ENCODE data around the gene LITAFD.

The LITAFD gene

GRCh38 chr16:8887431-8887765 lies 5.2 kb downstream of the LITAFD start:
- TF ChIP-seq NFIC (IDR thresholded peaks at IDR 0.05): no peak
- TF ChIP-seq USF1 (IDR thresholded peaks at IDR 0.05): no peak
- no peak for TF ChIP-seq TEAD4 (IDR thresholded peaks at IDR 0.05)
- no peak for TF ChIP-seq FOXM1 (IDR thresholded peaks at IDR 0.05; ENCODE audit: borderline replicate concordance, low read depth)
- TF ChIP-seq, protein P1, sequence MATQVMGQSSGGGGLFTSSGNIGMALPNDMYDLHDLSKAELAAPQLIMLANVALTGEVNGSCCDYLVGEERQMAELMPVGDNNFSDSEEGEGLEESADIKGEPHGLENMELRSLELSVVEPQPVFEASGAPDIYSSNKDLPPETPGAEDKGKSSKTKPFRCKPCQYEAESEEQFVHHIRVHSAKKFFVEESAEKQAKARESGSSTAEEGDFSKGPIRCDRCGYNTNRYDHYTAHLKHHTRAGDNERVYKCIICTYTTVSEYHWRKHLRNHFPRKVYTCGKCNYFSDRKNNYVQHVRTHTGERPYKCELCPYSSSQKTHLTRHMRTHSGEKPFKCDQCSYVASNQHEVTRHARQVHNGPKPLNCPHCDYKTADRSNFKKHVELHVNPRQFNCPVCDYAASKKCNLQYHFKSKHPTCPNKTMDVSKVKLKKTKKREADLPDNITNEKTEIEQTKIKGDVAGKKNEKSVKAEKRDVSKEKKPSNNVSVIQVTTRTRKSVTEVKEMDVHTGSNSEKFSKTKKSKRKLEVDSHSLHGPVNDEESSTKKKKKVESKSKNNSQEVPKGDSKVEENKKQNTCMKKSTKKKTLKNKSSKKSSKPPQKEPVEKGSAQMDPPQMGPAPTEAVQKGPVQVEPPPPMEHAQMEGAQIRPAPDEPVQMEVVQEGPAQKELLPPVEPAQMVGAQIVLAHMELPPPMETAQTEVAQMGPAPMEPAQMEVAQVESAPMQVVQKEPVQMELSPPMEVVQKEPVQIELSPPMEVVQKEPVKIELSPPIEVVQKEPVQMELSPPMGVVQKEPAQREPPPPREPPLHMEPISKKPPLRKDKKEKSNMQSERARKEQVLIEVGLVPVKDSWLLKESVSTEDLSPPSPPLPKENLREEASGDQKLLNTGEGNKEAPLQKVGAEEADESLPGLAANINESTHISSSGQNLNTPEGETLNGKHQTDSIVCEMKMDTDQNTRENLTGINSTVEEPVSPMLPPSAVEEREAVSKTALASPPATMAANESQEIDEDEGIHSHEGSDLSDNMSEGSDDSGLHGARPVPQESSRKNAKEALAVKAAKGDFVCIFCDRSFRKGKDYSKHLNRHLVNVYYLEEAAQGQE (IDR thresholded peaks at IDR 0.05; ENCODE audit: low read depth): no peak
- TF ChIP-seq RAD21 (IDR thresholded peaks at IDR 0.05; ENCODE audit: low read depth): no peak
- TF ChIP-seq MAX (IDR thresholded peaks at IDR 0.05): no peak
- TF ChIP-seq TCF12 (IDR thresholded peaks at IDR 0.05; ENCODE audit: low read depth): no peak
- no peak for TF ChIP-seq CEBPB (IDR thresholded peaks at IDR 0.05)
- TF ChIP-seq TAF1 (IDR thresholded peaks at IDR 0.05; ENCODE audit: low read depth): no peak
- no peak for TF ChIP-seq EP300 (IDR thresholded peaks at IDR 0.05; ENCODE audit: borderline replicate concordance)
- TF ChIP-seq YY1 (IDR thresholded peaks at IDR 0.05; ENCODE audit: low read depth): no peak
- TF ChIP-seq ZBTB7A (IDR thresholded peaks at IDR 0.05; ENCODE audit: low read depth): no peak
- no peak for TF ChIP-seq CREB1 (IDR thresholded peaks at IDR 0.05; ENCODE audit: low read depth)
- no peak for TF ChIP-seq EGR1 (IDR thresholded peaks at IDR 0.05)

GRCh38 chr16:8887952-8888560 lies 5.9 kb downstream of the LITAFD start:
- TF ChIP-seq TCF12 (IDR thresholded peaks at IDR 0.05; ENCODE audit: low read depth) (no peak), ZBTB7A (IDR thresholded peaks at IDR 0.05; ENCODE audit: low read depth) (no peak), YY1 (IDR thresholded peaks at IDR 0.05; ENCODE audit: low read depth) (no peak), EP300 (IDR thresholded peaks at IDR 0.05; ENCODE audit: borderline replicate concordance) (no peak), CEBPB (IDR thresholded peaks at IDR 0.05) (no peak), RAD21 (IDR thresholded peaks at IDR 0.05; ENCODE audit: low read depth) (no peak)
- TF ChIP-seq, protein P1 (IDR thresholded peaks at IDR 0.05; ENCODE audit: low read depth): no peak

DNA sequence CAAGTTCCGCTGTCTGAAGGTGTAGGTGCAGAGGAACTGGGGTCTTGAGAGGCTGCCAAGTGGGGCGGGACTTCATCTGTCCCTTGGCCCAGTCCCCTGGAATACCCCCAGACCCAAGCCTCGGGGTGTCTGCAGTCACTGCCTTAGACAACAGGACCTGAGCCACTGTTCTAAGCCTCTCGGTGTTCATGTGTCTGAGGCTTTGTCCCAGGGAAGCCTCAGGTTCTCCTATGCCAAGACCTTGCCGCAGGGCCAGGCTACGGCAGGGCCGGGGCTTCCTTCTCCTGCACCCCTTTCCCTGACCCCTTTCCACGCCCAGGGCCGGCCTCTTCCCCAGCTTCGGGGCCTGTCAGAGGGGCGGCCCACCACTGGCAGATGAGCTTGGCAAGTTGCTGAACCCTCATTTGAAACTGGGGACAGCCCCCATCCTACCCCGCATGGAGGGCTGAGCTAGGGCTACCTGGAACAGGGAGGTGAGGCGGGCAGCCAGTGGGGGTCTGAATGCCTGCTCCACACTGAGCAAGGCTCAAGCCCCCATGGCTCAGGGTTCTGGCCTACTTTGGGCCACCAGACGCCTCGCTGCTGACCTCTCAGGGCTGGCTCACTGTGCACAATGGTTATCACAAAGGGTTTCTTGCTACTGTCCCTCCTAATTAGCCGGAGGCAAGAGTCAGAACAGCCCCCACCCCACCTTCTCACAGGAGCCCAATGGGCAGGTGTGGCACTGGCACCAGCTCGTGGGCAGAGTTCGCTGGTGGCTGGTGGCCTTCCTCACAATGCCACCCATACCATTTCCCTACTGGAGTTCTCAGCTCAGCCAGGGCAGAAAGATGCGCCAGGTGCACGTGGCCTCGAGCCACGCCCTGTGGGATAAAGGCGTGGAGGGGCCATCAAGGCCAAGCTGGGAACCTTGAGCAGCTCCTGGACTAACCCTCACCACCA lies 7.1 kb downstream of the LITAFD start:
- TF ChIP-seq ZBTB7A (IDR thresholded peaks at IDR 0.05; ENCODE audit: low read depth) (no peak), FOXM1 (IDR thresholded peaks at IDR 0.05; ENCODE audit: borderline replicate concordance, low read depth) (no peak), TEAD4 (IDR thresholded peaks at IDR 0.05) (no peak), EP300 (IDR thresholded peaks at IDR 0.05; ENCODE audit: borderline replicate concordance) (no peak), NFIC (IDR thresholded peaks at IDR 0.05) (no peak)
- TF ChIP-seq, protein P1 (IDR thresholded peaks at IDR 0.05; ENCODE audit: low read depth): no peak

GRCh38 chr16:8889893-8890548 lies 7.9 kb downstream of the LITAFD start:
- TF ChIP-seq CREB1 (IDR thresholded peaks at IDR 0.05; ENCODE audit: low read depth): no peak
- TF ChIP-seq ZBTB7A (IDR thresholded peaks at IDR 0.05; ENCODE audit: low read depth): no peak
- TF ChIP-seq RAD21 (IDR thresholded peaks at IDR 0.05; ENCODE audit: low read depth): no peak
- TF ChIP-seq FOXM1 (IDR thresholded peaks at IDR 0.05; ENCODE audit: borderline replicate concordance, low read depth): no peak
- TF ChIP-seq EP300 (IDR thresholded peaks at IDR 0.05; ENCODE audit: borderline replicate concordance): no peak
- no peak for TF ChIP-seq TAF1 (IDR thresholded peaks at IDR 0.05; ENCODE audit: low read depth)
- TF ChIP-seq TEAD4 (IDR thresholded peaks at IDR 0.05): no peak
- TF ChIP-seq YY1 (IDR thresholded peaks at IDR 0.05; ENCODE audit: low read depth): no peak
- no peak for TF ChIP-seq NFIC (IDR thresholded peaks at IDR 0.05)
- TF ChIP-seq USF1 (IDR thresholded peaks at IDR 0.05): no peak
- TF ChIP-seq CEBPB (IDR thresholded peaks at IDR 0.05): no peak
- TF ChIP-seq TCF12 (IDR thresholded peaks at IDR 0.05; ENCODE audit: low read depth): no peak
- TF ChIP-seq MAX (IDR thresholded peaks at IDR 0.05): no peak
- TF ChIP-seq EGR1 (IDR thresholded peaks at IDR 0.05): no peak

Data from Ishikawa (cell line).